Transverse colon (tissue), 4 donors: ENCODE measurements around the gene CAPN13. TPM values are rescaled to one million over a fixed set of nuclear protein-coding genes. Genes with fewer than 3 reads are reported as not detected.

Experiments used
- DNase-seq: peaks from one replicate; pipeline ENCODE4 v3.0.0-alpha.2; 2019
- H3K27ac ChIP-seq, 4 donors: fragments of 200-600 bp; sonication (generic); 2 replicates each; pipeline ENCODE4 v1.5.1; 2016 to 2018; ENCODE audit warnings: inconsistent platforms in 4 of 4
- H3K27me3 ChIP-seq: fragments of 200-600 bp; sonication (generic); 2 replicates; pipeline ENCODE4 v1.5.1; 2017; ENCODE audit warnings: inconsistent platforms
- H3K36me3 ChIP-seq, 4 donors: fragments of 200-600 bp; sonication (generic); 2 replicates each; pipeline ENCODE4 v1.5.1; 2017 to 2019; ENCODE audit warnings: inconsistent platforms in 4 of 4
- H3K4me1 ChIP-seq, 4 donors: fragments of 200-600 bp; sonication (generic); 2 replicates each; pipeline ENCODE4 v1.5.1; 2017 to 2020; ENCODE audit warnings: inconsistent platforms in 4 of 4
- H3K4me3 ChIP-seq, 4 donors: fragments of 200-600 bp; sonication (generic); 1 replicate in 1 of 4; 2 replicates in 3 of 4; pipeline versions ENCODE4 v1.5.1 to v1.6.1; 2017 to 2019; ENCODE audit warnings: inconsistent platforms in 4 of 4
- H3K9me3 ChIP-seq, 2 donors: fragments of 200-600 bp; sonication (generic); 2 replicates each; pipeline ENCODE4 v1.5.1; 2017 to 2019; ENCODE audit warnings: inconsistent platforms in 2 of 2
- EP300 ChIP-seq: sonication (generic); formaldehyde crosslinking; IDR thresholded peaks from one replicate; pipeline ENCODE4 v1.6.1; 2017; ENCODE audit warnings: antibody characterized with exemption, low read depth
- POLR2A ChIP-seq: fragments of 450-650 bp; IDR thresholded peaks from one replicate; pipeline ENCODE4 v1.6.1; 2016; ENCODE audit warnings: antibody characterized with exemption, mild to moderate bottlenecking, moderate library complexity
- POLR2AphosphoS5 ChIP-seq, 3 donors: sonication (generic); formaldehyde crosslinking; IDR thresholded peaks; one replicate each; pipeline ENCODE4 v1.6.1; 2016; ENCODE audit warnings: antibody characterized with exemption in 3 of 3
- WGBS, 2 donors: methylation state at CpG; one replicate each; pipeline ENCODE4 v1.1.5; 2018; ENCODE audit warnings: low coverage in 1 of 2; 5-methylcytosine and 5-hydroxymethylcytosine counted together
- in situ Hi-C, 4 donors: fragments of 200-750 bp; cut with MboI; loops; one replicate each; pipeline versions ENCODE4 v1.15.0 to v1.15.1; 2017; ENCODE audit warnings: low sequenced_read_pairs in 3 of 4, low pct_ligation_motif_present in 1 of 4, low pct_unique_long_range_greater_than_20kb in 1 of 4
- intact Hi-C: fragments of 100-400 bp; cut with DNase I; formaldehyde crosslinking; loops from one replicate; pipeline ENCODE4 v1.15.1; 2023; ENCODE audit warnings: low total_unique reads
- total RNA-seq, 4 donors: library from RNA; depleted of rRNA; stranded (reverse); fragments of >200 nt; gene quantifications; one replicate each; pipeline ENCODE4 v1.1.0, GENCODE V29; 2016
- TF ChIP-seq, protein P1 (sequence below), 5 experiments: fragments of 200-600 bp in 3 of 5; fragments of 450-650 bp in 2 of 5; sonication (generic) in 3 of 5; IDR thresholded peaks; 1 replicate in 2 of 5; 2 replicates in 3 of 5; pipeline ENCODE4 v1.5.1; 2016 to 2017; ENCODE audit warnings: antibody characterized with exemption in 5 of 5, inconsistent platforms in 3 of 5, mild to moderate bottlenecking in 2 of 5, moderate library complexity in 1 of 5

Gene CAPN13
- total RNA-seq, 4 donors from 2014 or later = 24.3 to 83.3 (median 52.3) TPM

DNA sequence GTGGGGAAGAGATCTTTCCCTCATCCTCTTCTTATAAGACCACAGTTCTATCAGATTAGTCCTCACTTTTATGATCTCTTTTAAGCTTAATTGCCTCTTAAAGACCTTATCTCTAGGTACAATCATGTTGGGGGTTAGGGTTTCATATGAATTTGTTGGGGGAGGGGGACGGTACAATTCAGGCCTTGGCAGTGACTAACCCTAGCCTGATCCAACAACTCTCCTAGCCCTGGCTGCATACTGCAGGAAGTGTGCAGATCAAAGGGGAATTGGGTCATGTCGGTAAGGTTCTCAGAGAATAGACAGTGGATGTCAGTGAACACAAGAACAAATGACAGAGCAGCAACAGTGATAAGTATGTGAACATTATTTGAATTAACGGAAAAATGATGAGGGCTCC is 16.4 kb downstream of the CAPN13 start:
- Histone ChIP-seq H3K27me3 (no peaks in the 10 kb centered on the region), H3K9me3 (no peaks in the 10 kb centered on the region), H3K4me3 (no peak overlapping the region), H3K4me1 (peaks cover 0 to 12% (median 3%) of the 10 kb centered on the region in 4 donors), H3K27ac (no peak overlapping the region), H3K36me3 (no peaks in the 10 kb centered on the region)
- intact Hi-C loops (no loop called here), in situ Hi-C loops (no loop called here)
- DNase-seq = no peak
- TF ChIP-seq EP300 (no peak), POLR2A (no peak), POLR2AphosphoS5 (IDR thresholded peaks at IDR 0.05) (no peak)
- TF ChIP-seq, protein P1, sequence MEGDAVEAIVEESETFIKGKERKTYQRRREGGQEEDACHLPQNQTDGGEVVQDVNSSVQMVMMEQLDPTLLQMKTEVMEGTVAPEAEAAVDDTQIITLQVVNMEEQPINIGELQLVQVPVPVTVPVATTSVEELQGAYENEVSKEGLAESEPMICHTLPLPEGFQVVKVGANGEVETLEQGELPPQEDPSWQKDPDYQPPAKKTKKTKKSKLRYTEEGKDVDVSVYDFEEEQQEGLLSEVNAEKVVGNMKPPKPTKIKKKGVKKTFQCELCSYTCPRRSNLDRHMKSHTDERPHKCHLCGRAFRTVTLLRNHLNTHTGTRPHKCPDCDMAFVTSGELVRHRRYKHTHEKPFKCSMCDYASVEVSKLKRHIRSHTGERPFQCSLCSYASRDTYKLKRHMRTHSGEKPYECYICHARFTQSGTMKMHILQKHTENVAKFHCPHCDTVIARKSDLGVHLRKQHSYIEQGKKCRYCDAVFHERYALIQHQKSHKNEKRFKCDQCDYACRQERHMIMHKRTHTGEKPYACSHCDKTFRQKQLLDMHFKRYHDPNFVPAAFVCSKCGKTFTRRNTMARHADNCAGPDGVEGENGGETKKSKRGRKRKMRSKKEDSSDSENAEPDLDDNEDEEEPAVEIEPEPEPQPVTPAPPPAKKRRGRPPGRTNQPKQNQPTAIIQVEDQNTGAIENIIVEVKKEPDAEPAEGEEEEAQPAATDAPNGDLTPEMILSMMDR (IDR thresholded peaks at IDR 0.05) = no peak
- 42 to 54% methylated on average over 2 to 3 of the region's 3 CpGs for WGBS, 2 donors

DNA sequence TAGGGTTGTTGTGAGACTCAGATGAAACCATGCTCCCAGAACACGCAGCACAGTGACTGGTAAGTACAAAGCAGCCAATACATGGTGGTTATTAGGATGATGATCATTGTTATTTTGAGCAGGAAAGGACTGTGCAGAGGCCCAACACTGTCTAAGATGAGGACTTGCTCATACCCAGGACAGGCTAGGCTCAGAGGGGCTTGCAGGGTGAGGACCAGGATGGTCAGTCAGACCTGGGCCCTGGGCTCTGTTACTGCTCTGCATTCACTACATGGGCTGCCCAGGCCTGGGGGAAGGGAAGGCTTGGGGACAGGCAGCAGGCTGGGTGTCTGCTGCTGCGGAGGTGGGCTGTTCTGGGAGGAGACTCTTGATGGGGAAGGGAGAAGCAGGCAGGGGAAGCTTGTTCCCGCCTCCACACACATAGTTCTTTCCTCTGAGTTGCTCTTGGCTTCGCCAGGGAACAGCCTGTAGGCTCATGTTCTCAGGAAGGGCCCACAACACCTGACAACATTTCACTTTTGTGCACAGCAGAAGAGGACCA is 17.5 kb downstream of the CAPN13 start:
- in situ Hi-C loops = no loop called here
- no peak overlapping the region for H3K27ac ChIP-seq

DNA sequence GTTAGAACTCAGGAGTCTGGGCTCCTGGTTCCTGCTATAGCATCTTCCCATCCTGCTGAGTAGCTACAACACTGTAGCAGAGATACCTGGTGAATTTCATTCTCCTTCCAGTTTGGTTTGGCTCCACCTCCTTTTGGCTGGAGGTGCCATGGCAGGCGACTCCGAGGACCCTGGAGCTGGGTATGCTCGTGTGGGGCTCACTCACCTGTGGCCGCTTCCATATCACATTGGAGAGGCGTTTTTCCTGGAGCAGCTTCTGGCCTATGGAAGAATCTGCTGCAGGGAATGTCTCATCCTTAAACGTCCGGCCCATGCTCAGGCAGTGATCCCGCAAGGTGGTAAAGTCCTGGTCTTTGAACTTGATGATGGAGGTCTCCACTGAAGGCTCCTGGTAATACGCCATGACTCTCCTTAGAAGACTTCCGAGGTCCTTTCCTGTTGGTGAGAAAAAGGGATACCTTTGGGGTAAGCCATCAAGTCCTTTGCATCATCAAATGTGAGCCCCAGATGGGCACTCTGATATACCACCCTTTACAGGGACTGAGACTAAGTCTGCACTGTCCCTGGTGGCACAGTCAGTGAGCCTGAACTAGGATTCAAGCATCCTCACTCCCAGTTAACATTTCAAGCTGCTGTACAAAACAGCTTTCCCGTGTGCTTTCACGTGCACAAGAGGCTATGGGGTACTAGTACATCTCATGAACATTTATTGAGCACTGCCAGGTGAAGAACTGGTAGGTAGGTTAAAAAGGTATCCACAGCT is 20.1 kb downstream of the CAPN13 start:
- in situ Hi-C loops (no loop called here), intact Hi-C loops (no loop called here)
- Histone ChIP-seq H3K4me1 (peaks cover 0 to 19% (median 3%) of the 10 kb centered on the region in 4 donors), H3K9me3 (no peaks in the 10 kb centered on the region), H3K27ac (no peak overlapping the region), H3K4me3 (no peak overlapping the region), H3K27me3 (no peaks in the 10 kb centered on the region), H3K36me3 (no peaks in the 10 kb centered on the region)
- no peak for DNase-seq
- 92% methylated on average over 11 of the region's 12 CpGs; no CpG with 5 or more reads in 1 of the 2 donors for WGBS, 2 donors
- TF ChIP-seq POLR2A = no peak
- no peak for TF ChIP-seq EP300
- TF ChIP-seq POLR2AphosphoS5 (IDR thresholded peaks at IDR 0.05) = no peak
- TF ChIP-seq, protein P1 (IDR thresholded peaks at IDR 0.05) = no peak

More for the DNA sequence above, 17.5 kb downstream of the CAPN13 start:
- TF ChIP-seq POLR2A (no peak), POLR2AphosphoS5 (IDR thresholded peaks at IDR 0.05) (no peak), EP300 (no peak)
- TF ChIP-seq, protein P1 (IDR thresholded peaks at IDR 0.05) = no peak
- H3K36me3 ChIP-seq = no peaks in the 10 kb centered on the region
- H3K4me3 ChIP-seq = no peak overlapping the region
- H3K27me3 ChIP-seq = no peaks in the 10 kb centered on the region
- intact Hi-C loops = no loop called here
- 70% methylated on average over 4 of the region's 4 CpGs; no CpG with 5 or more reads in 1 of the 2 donors for WGBS, 2 donors
- no peak for DNase-seq
- no peaks in the 10 kb centered on the region for H3K9me3 ChIP-seq
- H3K4me1 ChIP-seq = peaks cover 0 to 12% (median 3%) of the 10 kb centered on the region in 4 donors

DNA sequence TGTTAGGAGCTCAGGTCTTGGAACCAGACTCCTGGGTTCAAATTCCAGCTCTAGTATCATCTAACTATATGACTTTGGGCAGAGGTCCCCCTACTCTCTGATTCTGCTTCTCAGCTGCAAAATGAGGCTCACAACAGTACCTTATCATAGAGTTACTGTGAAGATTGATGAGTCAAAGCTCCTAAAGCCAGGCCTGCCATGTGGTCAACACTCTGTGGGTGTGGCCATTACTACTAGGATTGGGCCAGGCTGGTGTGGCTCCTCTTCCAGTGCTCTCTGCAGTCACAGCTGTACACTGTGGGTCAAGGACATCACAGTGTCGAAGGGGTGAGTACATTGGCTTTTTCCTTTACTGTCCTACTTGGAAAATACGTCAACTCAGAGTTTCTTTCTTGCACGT is 22.6 kb downstream of the CAPN13 start:
- in situ Hi-C loops (no loop called here), intact Hi-C loops (no loop called here)
- Histone ChIP-seq H3K4me3 (no peak overlapping the region), H3K27me3 (no peaks in the 10 kb centered on the region), H3K36me3 (no peaks in the 10 kb centered on the region), H3K27ac (no peak overlapping the region), H3K9me3 (no peaks in the 10 kb centered on the region), H3K4me1 (peaks cover 0 to 14% (median 0%) of the 10 kb centered on the region in 4 donors)
- DNase-seq = no peak
- TF ChIP-seq EP300 = no peak
- 60 to 80% methylated on average over 1 to 3 of the region's 3 CpGs for WGBS, 2 donors
